Superior temporal gyrus (tissue), 1 donor: ENCODE measurements around the gene NUDT14.
A peak's percentile ranks its signal among the peaks of the same experiment; 100 is the strongest.

Experiments used
- DNase-seq: peaks from one replicate; pipeline ENCODE4 v3.0.0-alpha.2; 2016; ENCODE audit errors: extremely low spot score

The NUDT14 gene

DNA sequence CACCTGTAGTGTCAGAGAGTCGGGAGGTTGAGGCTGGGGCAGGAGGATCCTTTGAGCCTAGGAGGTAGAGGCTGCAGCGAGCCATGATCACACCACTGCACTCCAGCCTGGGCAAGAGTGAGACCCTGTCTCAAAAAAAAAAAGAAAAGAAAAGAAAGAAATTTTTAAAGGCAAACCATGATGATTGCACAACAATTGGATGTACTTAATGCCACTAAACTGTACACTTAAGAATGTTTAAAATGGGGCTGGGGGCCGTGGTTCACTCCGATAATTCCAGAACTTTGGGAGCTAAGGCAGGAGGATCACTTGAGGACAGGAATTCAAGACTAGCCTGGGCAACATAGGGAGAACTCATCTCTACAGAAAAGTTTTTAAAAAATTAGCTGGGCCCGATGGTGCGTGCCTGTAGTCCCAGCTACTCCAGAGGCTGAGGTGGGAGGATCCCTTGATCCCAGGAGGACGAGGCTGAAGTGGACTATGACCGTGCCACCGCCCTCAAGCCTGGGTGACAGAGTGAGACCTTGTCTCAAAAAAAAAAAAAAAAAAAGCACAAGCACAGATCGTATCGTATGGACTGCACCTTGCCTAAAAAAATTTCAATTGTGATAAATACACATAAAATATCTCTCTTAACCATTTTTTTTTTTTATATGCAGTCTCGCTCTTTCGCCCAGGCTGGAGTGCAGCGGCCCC lies 45.3 kb downstream of the NUDT14 start:
- no peak for DNase-seq

DNA sequence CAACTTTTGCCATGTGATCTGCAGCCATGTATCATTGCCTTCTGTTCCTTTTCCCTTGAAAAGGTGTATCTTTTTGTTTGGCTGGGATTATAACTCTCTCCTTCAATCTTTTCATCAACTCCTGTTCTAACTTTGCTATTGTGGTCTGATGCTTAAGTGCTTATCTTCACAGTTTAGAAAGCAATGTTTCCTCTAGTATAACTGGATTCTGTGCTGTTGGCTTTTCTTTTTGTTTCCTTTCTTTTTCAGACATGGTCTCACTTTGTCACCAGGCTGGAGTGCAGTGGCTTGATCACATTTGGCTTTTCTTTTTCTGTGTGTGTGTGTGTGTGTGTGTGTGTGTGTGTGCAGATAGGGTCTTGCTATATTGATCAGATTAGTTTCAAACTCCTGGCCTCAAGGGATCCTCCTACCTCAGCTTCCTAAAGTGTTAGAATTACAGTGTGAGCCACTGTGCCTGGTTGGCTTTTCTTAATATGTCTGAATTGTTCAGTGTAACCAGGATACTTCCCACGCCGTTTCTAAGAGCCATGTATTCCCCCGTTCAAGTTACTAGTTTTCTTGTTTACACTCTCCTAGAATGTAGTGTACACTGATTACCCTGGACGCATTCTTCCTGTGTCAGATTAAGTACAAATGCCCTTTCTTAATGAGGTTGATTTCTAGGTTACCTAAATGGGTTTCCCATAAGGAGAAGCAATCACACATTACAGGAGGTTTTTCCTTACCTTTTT lies 48.0 kb downstream of the NUDT14 start:
- DNase-seq = no peak

GRCh38 chr14:105131241-105131640 lies 49.9 kb downstream of the NUDT14 start:
- DNase-seq = no peak

GRCh38 chr14:105128059-105128458 lies 53.1 kb downstream of the NUDT14 start:
- DNase-seq = no peak

DNA sequence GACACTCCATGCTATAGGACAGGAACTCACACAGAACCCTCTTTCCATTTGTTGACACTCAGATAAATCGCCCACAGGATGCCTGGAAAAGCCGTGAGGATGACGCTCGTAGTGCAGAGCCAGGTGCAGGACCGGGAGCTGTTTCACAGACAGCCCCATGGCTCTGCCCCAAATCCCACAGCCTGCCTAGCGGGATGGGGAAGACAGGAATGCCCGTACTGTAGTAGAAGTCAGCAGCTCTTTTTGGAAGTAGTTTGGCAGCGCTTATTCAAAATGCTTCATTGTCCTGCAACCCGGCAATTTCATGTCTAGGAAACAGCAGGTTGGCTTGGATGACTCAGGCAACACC lies 54.2 kb downstream of the NUDT14 start:
- no peak for DNase-seq

GRCh38 chr14:105126126-105126980 lies 54.8 kb downstream of the NUDT14 start:
- no peak for DNase-seq

GRCh38 chr14:105124823-105125222 lies 56.3 kb downstream of the NUDT14 start:
- DNase-seq = no peak

DNA sequence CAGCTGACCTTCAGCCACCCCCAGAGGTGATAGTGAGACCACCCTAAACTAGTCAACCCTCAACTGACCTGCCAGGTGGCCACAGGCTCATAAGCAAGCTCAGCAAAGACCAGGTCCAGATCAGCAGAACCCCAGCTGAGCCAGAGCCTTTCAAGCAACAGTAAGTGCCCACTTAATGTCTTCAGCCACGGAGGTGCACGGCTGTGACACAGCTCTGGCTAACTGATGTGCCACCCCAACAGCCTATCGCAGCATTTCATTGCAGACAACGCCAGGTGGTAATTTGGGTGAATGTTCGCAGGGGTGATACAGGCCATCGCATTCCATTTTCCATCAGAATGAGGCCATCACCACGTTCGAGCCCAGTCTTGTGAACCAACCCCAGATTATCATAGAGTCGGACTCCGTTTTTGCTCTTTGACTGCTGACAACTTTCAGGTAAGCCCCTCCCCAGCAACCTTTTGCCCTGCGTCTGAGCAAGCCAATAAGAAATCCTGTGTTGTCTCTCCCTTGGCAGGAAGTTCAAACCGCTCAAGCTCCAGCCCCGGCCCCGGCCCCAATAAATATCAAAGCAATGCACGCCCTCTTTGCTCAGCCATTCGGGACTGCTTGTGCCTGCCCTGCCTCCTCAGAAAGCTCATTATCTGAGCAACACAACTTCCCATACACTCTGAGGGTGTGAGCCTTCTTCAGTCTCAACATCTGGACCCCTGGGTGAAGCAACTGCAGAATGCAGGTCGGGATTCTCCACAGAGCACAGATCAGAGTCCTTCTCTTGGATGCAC lies 56.9 kb downstream of the NUDT14 start:
- no peak for DNase-seq

- peak; percentile 39 for DNase-seq
Observed at GRCh38 chr14:105123064-105123665, 57.9 kb downstream of the NUDT14 start.
